CD4-positive, alpha-beta T cell treated with Interleukin-15 for 4 hours (primary cell): ENCODE measurements around the gene TM9SF1.

ENCODE experiments used
- DNase-seq: peaks from one replicate; pipeline ENCODE4 v3.0.0-alpha.2; 2020; ENCODE audit warnings: low spot score

The TM9SF1 gene

GRCh38 chr14:24179294-24179960 is 15.8 kb downstream of the TM9SF1 start:
- DNase-seq: no peak

GRCh38 chr14:24178399-24179178 is 16.7 kb downstream of the TM9SF1 start:
- no peak for DNase-seq

DNA sequence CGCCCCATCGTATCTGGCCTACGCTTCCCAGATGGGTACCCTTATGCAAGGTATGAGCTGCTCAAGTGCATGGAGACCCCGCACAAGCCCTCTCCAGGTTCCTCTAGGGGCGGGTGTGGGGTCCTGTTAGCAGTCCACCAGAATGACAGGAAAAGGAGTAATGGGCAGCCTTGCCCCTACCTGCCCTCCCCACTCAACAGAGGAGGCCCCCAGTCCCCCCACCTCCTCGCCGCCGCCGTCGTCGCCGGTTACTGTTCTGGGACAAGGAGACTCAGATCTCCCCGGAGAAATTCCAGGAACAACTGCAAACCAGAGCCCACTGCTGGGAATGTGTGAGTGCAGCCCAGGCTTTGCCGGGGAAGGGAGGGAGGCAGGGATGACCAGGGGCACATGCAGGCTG is 17.4 kb downstream of the TM9SF1 start:
- no peak for DNase-seq

DNA sequence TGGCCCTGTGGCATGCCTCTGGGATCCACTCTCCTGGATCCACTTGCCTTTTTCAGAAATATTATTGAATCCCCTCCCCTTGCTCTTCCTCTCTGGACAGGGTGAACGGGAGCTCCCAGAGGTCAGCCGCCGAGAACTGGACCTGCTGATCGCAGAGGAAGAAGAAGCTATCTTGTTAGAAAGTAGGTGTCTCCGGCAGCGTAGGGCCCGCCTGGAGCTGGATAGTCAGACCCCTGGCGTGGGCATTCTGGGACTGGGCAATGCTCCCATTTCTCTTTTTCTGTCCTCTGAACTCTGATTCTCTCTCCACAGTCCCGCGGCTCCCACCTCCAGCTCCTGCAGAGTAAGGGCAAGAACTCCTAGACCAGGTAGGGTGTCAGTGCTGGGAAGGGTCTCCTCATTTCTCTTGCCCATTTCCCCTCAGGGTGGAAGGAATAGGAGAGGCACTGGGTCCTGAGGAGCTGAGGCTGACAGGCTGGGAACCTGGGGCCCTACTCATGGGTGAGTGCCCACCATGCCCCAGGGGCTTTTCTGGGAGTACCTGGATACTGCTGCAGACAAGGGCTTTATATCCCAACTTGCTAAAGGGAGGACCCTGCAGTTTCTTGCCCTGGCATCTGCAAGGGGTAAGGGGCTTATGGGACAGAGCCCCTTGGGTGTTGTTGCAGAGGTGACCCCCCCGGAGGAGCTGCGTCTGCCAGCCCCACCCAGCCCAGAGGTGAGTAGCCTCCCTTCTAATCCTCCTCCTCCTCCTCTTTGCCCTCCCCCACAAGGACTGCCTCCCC is 18.0 kb downstream of the TM9SF1 start:
- DNase-seq: no peak

DNA sequence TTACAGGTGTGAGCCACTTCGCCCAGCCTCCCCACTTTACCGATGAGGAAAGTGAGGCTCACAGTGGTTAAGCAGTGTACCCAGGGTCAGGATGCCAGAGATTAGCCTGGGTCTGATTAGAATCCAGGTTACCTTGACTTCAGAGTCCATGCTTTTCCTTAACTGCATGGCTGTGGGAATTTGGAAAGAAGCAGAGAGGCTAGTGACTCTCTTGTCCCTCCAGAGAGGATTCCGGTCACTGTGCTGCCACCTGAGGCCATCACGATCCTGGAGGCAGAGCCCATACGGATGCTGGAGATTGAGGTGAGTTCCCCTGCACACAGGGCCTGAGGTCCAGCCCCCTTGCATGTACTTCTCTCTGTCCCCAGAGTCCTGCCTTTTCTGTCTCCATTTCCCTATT is 18.6 kb downstream of the TM9SF1 start:
- DNase-seq: no peak

GRCh38 chr14:24172871-24173281 is 22.4 kb downstream of the TM9SF1 start:
- DNase-seq: no peak

DNA sequence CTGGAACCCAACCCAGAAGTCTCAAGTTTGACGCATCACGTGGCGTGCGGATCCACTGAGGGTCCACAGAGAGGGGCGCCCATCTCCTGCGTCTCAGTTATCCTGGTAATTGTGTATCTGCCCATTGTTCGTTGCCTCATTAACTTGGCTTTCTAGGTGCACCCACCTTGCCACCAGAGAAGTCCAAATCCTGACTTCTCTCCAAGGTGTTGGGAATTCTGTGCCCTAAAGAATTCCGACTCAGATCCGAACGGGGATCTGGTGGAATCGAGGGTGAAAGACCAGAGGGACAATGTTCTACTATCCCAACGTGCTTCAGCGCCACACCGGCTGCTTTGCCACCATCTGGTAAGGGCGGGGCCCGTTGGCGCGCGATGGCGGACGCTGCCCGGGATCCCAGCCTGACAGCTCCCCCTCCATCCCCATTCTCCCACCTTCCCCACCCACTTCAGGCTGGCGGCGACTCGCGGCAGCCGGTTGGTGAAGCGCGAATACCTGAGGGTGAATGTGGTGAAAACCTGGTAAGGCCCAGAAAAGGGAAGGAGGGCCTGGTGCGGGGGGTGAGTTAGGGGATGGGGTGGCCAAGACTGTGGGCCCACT is 22.9 kb downstream of the TM9SF1 start:
- no peak for DNase-seq

DNA sequence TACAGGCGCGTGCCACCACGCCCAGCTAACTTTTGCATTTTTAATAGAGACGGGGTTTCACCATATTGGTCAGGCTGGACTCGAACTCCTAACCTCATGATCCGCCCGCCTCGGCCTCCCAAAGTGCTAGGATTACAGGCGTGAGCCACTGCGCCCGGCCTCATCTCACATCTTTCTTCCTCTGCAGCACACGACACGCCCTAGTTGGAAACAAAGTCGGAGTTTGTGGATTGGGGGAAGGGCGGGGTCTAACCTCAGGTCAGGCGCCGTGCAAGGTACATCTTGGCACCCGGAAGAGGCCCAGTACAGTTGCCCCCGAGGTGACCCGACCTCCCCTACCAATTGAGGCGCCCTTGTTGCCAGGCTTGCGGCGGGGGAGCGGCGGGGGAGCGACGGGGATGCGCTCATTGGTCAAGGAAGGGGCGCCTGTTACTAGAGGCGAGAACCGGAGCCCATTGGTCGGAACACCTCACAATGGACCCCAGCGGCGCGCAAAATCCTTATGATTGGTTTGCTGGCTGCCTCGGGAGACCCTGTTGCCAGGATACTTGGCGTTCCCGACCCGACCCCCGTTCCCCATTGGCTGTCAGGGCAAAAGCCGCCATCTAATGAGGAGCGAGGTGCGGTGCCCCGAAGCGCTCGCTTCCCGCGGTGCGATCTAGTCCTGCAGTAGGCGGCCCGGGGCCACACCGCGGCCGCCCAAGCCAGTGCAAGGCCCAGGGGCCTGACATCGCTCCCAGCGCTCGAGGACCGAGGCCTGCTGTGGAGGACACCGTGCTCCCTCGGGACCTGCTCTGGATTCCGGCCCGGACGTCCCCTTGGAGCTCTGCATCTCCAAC is 23.6 kb downstream of the TM9SF1 start, which contains the start of gene REC8:
REC8 (plus strand) TSS at position 659 of the 839 bp plus-strand sequence. CDS start 473 bp downstream, outside the sequence.
- DNase-seq: peak; percentile 53

- no peak for DNase-seq
These were observed 27.6 kb downstream of the TM9SF1 start for GRCh38 chr14:24167469-24168114.

DNA sequence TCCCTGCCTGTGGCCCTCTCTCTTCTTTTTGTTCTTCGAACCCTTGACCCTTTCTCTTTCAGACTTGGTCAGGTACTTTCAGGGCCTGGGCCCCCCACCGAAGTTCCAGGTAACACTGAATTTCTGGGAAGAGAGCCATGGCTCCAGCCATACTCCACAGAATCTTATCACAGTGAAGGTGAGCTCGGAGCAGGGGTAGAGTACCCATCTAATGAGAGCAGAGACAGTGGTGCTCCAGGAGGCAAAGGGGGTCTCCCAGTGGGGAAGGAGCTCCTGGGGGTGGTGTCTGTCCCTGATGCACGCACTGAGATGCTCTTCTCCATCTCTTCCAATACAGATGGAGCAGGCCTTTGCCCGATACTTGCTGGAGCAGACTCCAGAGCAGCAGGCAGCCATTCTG is 29.5 kb downstream of the TM9SF1 start:
- no peak for DNase-seq

- DNase-seq: no peak
These were observed 30.7 kb downstream of the TM9SF1 start for GRCh38 chr14:24164518-24164991.

DNA sequence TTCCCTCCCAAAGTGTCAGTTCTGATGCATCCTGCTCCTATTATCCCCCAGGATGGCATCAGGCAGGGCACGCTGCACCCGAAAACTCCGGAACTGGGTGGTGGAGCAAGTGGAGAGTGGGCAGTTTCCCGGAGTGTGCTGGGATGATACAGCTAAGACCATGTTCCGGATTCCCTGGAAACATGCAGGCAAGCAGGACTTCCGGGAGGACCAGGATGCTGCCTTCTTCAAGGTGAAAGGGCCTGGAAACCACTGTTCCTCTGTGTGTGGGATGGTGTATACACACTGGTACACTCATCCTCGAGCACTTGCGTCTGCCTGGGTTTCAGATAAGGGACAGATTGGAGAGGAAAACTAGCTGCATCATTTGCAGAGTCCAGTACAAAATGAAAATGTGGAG is 33.1 kb downstream of the TM9SF1 start:
- DNase-seq: no peak

DNA sequence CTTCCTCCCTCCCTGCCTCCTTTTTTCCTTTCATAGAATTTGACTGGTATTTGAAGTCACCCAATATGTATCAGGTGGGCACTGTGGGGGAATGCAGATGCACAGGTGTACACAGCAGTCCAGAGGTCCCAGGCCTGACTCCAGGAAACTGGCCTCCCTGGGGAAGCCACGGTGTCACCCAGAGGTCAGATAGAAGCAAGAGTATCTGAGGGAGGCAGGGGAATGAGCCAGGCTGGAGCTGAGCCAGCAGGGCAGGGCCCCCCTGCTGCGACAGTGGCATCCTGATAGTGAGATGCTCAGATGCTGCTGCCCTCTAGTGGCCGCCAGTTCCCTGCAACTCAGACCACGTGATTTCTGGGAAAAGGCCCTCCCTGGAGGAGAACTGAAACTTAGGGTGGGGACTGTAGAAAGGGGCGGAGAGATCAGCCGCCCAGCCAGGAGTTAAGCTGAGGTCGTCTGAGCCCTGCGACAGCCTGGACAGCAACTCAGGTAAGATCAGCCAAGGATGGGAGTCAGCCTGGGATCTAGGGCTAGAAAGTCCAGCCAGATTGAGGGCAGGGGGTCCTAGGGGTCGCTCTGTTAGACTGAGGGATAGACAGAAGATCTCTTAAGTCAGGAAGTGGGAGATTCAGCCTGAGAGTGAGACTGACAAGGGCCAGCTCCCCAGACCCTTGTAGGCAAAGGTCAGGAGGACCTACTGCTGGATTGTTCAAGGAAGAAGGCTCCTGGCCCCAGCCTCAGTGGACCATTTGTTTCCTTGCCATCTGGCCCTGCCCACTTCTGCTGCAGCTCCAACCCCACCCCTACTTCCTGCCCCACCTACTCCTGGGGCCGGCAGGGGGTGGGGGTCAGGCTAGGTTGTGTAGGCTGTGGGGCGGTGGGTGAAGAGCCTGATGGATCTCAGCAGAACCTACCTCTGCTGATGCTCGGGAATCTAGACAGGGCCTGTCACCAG is 34.1 kb downstream of the TM9SF1 start, which contains the start of gene IRF9:
IRF9 (plus strand) TSS at position 416 of the 955 bp plus-strand sequence. CDS start 880 bp downstream, outside the sequence.
- DNase-seq: peak; percentile 99

- no peak for DNase-seq
These were observed 34.8 kb downstream of the TM9SF1 start for GRCh38 chr14:24160499-24160849.

DNA sequence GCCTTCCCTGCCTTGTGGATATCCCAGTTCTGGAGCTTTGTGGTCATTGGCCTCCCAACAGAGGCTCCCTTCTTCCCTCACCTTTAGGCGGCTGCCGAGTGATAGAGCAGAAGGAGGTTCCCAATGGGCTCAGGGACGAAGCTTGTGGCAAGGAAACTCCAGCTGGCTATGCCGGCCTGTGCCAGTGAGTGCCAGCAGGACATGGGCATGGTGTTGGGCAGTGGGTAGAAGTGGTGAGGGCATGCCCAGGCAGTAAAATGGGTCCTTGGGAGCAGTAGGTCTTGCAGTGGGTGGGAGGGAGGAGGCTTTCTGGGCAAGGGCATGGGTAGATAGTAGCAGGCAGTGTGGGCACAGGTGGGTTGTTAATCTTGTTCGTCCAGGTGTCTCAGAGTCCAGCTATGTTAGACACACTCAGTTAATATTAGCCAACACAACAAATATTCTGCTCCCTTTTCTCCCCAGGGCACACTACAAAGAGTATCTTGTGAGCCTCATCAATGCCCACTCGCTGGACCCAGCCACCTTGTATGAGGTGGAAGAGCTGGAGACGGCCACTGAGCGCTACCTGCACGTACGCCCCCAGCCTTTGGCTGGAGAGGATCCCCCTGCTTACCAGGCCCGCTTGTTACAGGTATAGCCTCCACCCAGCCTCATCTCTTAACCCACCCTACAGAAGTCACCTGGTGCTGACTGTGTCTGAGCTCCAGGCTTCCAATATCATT is 35.3 kb downstream of the TM9SF1 start:
- no peak for DNase-seq

DNA sequence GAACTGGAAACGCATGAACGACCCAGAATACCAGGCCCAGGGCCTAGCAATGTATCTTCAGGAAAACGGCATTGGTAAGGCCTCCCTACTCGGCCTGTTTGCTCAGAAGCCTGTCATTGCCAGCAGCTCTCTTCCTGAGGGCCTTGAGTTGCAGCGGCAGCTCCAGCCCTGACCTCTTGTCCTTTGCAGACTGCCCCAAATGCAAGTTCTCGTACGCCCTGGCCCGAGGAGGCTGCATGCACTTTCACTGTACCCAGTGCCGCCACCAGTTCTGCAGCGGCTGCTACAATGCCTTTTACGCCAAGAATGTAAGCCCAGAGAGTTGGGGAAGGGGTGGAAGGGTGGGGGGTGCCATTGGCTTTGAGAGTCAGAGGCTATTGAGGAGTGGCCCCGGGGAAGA is 37.9 kb downstream of the TM9SF1 start:
- DNase-seq: no peak

DNA sequence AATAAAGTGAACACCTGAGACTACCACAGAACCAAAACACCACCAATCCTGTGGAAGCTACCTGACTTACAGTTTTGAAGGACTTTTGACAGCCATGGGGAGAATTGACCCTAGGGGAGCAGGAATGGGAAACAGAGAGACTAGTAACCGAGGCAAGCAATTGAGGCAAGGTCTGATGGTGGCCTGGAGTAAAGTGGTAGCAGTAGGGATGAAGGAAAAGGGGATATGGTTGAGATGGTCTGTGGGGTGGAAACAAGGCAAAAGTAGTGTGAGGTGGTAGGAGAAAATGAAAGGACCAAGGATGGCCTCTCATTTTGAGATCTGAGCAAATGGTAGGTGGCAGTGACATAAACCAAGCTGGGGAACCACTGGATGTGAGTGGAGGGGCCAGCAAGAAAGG is 38.4 kb downstream of the TM9SF1 start:
- DNase-seq: no peak

GRCh38 chr14:24155100-24155499 is 40.1 kb downstream of the TM9SF1 start:
- no peak for DNase-seq
